Limb (tissue), 2 donors: ENCODE results near the gene CUL1.

Experiments
- DNase-seq, 2 donors: peaks; one replicate each; pipeline ENCODE4 v3.0.0-alpha.2; 2016; ENCODE audit errors: extremely low spot score in 2 of 2

Gene CUL1

GRCh38 chr7:148850564-148850963 is 151.9 kb downstream of the CUL1 start:
- no peak for DNase-seq
